Ureter (tissue), 1 donor: ENCODE measurements around the gene LAMA5. TPM values are rescaled to one million over a fixed set of nuclear protein-coding genes. Genes with fewer than 3 reads are reported as not detected.

Experiments used
- DNase-seq: peaks from one replicate; pipeline ENCODE4 v3.0.0-alpha.2; 2020; ENCODE audit warnings: low spot score
- total RNA-seq: library from RNA; stranded (reverse); gene quantifications from one replicate; pipeline ENCODE4 v1.2.4, GENCODE V29; 2023
- donor health status: DM: yes; HTN: yes; CAD: no.

LAMA5 gene, protein sequence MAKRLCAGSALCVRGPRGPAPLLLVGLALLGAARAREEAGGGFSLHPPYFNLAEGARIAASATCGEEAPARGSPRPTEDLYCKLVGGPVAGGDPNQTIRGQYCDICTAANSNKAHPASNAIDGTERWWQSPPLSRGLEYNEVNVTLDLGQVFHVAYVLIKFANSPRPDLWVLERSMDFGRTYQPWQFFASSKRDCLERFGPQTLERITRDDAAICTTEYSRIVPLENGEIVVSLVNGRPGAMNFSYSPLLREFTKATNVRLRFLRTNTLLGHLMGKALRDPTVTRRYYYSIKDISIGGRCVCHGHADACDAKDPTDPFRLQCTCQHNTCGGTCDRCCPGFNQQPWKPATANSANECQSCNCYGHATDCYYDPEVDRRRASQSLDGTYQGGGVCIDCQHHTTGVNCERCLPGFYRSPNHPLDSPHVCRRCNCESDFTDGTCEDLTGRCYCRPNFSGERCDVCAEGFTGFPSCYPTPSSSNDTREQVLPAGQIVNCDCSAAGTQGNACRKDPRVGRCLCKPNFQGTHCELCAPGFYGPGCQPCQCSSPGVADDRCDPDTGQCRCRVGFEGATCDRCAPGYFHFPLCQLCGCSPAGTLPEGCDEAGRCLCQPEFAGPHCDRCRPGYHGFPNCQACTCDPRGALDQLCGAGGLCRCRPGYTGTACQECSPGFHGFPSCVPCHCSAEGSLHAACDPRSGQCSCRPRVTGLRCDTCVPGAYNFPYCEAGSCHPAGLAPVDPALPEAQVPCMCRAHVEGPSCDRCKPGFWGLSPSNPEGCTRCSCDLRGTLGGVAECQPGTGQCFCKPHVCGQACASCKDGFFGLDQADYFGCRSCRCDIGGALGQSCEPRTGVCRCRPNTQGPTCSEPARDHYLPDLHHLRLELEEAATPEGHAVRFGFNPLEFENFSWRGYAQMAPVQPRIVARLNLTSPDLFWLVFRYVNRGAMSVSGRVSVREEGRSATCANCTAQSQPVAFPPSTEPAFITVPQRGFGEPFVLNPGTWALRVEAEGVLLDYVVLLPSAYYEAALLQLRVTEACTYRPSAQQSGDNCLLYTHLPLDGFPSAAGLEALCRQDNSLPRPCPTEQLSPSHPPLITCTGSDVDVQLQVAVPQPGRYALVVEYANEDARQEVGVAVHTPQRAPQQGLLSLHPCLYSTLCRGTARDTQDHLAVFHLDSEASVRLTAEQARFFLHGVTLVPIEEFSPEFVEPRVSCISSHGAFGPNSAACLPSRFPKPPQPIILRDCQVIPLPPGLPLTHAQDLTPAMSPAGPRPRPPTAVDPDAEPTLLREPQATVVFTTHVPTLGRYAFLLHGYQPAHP (N-terminal part only)
- 433 TPM for total RNA-seq

DNA sequence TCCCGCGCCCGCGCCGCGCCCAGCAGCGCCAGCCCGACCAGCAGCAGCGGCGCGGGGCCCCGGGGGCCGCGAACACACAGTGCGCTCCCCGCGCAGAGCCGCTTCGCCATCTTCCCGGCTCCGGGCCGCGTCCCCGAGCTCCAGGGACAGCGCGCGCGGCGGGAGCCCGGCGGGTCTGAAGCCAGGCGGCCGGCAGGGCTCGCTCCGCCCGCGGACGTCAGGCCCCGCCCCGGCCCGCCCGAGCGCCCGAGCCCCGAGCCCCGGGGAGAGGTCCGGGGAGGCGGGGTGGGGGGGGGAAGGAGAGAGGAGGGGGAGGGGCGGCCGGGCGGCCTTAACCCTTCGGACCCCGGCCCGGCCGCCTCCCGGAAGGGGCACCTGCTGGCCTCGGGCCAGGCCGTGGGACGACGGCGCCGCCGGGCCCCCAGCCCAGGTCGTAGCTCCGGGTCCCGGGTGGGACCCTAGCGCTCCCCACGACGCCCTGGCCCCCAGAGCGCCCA lies at the start of gene LAMA5:
Gene LAMA5 (minus strand): TSS at position 177 of the 497 bp plus-strand sequence. CDS start 67 bp downstream, at position 110.
- DNase-seq = no peak

DNA sequence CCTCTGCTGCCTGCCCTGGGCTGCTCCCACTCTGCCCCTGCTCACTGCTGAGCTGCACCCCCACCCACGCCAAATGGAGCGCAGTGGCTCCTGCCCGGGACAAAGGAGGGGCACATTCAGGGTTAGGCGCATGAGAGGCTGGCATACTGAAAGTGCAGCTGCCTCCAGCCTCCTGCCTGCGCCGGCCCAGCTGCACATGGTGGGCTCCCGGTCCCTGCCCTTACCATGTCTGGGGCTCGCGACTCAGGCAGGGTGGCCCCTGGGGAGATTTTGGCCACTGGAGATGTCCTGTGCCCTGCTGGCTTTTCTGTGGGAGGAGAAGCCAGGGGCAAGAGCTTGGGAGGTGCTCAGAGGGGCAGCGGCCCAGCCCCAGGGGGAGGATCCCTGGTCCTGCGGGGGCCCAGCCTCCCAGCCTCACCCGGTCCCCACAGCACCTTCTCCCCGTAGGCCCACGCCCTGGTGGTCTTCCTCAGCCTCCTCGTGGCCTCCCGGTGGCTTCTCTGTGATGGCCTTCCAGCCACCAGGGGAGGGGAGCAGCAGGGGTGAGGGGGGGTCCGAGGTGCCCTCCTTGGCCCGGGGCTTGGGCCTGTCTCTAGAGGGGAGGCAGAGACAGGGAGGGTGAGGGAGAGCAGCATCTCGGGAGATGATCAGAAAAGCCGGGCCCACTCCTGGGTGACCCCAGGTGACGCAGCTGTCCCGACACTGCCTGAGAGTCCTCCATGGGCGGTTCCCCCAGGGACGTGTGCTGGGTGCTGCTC lies 48.4 kb upstream of the LAMA5 start:
- no peak for DNase-seq

DNA sequence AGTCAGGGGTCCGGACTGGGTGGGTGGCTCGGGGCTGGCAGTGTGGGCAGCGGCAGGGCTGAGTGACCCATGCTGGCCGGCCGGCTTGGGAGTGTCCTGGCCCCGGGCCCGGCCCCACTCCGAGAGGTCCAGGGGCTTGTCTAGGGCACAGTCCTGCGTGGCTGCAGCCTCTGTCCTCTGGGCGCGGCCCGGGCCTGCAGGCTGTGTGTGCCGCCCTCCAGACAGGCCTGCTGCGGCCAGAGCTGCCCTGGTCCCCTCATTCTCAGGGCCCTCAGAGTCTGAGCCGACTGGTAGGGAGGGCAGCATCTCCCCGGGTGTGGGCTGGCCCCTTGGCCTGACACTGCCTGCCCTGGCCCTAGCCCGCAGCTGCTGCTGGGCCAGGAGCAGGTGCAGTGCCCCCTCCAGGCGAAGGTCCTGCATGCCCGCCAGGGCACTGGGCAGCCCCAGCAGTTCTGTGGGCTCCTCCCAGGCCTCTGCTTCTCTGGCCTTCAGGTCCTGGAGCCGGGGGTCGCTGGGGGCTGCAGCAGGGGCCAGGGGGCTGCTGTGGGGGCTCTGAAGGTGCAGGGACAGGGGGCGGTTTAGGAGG lies 46.9 kb upstream of the LAMA5 start:
- DNase-seq = no peak

DNA sequence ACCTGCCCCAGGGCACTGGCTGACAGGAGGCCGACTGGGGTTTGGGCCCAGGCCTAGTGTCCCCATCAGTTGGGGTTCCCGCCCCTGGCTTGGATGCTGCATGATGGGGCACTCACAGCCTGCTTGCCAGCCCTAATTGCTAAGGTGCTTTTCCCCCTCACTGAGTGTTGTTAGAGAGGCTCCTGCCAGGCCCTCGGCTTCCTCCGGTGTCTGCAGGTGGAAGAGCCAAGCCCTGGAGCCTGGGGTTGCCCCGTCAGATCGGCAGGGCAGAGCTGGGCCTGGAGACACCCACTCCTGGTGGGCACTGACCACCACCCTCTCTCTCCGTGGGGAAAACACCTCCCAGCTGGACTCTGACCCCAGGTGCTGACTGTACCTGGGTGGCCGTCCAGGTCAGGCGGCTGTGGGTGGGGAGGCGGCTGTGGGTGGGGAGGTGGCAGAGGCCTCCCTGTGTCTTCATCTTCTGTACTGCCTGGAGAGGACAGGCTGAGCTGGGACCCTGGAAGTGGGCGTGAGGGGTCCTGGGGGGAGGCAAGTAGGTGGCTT lies 46.0 kb upstream of the LAMA5 start:
- no peak for DNase-seq

DNA sequence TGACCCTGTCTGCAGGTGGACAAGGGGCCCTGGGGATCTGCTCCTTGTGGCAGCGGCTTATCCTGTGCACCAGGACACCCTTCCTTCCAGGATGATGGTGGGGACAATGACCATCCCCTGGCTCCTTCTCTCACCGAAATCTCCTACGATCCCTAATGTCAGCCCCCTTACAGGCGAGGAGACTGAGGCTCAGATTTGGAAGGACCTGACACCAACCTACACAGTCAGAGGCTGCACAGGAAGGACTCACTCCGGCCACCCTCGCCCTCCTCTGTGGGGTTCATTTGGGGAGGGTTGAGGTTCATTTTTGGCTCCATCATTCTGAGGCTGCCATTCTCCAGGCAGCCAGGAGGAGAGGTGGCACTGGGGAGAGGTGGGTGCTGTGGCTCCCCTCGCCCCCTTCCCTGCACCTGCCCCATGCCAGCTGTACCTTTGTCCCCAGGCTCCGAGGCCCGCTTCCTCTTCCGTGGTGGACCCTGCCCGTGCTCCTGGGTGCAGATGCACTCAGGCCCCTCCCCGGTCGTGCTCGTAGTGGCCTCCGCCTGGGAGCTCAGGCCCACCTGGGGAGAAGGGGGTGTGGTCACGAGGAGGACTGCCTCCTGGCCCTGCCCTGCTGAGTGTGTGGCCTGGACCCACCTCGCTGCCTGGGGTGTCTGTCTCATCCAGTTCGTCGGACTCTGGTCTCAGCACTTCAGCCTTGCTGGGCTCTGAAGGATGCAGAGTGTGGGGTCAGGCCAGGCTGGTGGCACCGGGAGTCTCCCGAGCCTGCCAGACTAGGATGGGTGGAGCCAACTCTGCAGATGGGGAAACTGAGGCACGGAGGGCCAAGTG lies 45.3 kb upstream of the LAMA5 start:
- DNase-seq = no peak

DNA sequence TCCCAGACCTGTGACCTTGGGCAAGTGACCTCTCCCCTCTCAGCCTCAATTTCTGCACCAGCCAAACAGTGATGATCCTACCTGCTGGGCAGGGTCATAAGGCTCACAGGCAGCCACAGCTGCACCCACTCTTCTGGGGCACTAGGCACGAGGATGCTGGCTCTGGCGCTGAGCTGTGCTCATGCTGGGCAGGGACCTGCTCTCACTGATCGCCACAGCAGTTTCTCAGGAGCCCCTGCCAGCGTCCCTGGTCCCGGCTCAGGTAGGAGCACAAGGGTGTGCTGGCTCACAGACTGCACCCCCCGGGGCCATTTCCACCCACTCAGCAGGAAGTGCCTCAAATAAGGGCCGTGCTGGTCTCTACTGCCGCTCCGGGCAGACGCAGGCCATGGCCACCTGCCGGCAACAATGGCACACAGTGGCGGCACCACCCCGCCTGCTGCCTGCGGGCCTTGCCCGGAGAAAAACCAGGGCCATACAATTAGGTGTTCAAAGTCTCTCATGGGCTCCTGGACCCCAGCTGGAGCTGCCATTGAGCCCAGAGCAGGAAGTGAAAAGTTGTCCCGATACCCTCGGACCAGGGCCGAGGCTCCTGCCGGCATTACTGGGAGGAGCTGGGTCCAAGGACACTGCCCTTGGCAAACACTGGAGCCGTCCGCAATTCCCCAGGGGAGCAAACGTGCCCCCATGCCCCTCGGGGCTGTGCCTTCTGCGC lies 44.5 kb upstream of the LAMA5 start:
- DNase-seq = no peak

DNA sequence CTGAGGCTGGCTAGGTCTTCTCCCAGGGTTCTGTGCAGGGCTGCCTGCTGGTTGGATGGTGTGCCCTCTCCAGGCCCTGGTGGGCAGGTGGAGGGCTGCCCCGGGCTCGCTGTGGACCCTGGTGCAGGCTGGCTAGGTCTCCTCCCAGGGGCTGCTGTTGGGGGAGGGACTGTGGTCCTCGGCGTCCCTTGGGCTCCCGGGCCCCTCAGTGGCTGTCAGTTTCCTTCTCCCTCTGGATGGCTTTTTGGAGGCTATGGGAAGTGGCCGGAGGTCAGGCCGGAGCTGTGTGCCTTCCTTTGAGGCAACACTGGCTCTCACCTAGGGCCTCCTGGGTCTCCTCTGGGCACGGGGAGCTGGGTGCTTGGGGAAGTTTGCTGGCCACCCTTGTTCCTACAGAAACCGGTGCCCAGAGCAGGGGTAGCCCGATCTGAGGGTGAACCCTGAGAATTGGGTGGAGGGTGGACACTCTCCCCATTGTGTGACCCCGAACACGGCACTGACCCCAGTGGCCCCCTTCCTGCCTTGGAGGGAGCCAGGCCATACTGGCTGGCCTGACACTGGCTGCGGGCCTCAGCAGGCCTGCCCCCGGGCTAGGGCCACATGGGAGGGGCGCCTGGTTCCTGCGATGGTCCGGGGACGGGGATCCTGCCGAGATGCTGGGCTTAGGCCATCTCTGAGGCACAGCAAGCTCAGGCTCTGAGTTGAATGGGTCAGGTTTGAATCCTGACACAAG lies 43.8 kb upstream of the LAMA5 start:
- no peak for DNase-seq

DNA sequence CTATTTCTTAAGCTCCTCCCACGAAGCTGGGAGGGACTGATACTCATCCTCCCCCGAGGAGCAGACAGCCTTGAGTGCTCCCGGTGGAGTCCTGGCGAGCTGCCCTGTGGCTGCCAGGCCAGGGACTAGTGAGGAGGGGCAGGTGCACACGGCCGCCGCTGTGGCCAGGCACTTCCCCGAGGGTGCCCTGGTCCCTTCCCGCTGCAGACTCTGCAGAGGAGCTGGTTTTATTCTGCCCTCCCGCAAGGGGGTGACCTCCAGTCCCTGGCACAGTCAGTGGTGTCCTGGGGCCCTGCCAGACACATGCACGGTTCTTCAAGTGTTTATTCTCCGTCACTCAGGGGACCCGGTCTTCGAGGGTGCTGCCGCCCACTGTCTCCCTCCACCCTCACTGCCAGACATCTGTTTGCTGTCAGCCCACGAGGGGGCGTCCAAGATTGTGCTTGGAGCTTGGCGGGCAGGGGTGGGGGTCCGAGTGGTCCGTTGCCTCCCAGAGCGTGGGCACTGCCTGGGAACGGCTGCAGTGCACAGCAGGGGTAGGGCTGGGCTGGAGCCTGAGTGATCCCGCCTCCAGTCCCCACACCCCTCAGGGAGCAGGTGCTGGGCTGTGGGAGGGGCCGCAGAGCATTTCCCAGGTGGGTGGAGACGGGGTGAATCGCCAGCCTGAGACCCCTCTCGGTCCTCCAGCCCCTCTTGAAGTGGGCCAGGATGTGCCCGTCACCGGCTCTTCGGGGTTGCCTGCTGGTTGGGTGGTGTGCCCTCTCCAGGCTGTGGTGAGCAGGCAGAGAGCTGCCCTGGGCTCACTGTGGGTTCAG lies 43.0 kb upstream of the LAMA5 start:
- peak; percentile 68 for DNase-seq

DNA sequence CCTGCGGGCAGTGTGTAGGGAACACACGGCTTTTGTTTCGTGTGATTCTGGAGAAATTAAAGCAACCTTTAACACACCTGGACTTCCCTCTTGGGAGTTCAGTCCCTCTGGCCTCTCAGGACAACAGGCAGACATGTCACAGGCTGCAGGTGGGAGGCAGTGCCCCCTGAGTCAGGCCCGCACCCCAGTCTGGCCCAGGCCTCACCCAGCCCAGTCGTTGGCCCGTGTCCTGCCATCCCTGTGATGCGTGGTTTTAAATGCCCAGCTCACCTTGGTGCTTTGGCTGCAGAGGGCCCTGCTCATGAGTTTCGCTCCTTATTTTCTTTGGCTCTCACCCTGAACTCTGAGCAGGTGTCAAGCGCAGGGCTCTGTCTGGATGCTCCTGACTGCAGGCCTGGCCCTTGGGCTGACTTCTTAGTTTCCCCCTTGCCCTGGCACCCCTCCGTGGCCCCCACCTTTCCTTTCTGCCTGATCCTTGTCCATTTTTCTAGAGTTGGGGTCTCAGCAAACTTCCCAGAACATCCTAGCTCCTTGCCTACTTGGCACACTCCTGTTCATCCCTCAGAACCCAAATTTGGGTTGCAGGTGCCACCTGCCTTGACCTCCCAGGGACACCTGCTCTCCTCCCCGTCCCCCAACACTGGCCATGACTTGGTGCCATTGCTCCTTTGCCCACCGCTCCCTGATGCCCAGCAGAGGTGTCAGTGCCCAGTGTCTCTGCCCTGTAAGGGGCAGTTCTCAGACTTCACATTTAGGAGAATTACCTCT lies 42.2 kb upstream of the LAMA5 start:
- DNase-seq = no peak

DNA sequence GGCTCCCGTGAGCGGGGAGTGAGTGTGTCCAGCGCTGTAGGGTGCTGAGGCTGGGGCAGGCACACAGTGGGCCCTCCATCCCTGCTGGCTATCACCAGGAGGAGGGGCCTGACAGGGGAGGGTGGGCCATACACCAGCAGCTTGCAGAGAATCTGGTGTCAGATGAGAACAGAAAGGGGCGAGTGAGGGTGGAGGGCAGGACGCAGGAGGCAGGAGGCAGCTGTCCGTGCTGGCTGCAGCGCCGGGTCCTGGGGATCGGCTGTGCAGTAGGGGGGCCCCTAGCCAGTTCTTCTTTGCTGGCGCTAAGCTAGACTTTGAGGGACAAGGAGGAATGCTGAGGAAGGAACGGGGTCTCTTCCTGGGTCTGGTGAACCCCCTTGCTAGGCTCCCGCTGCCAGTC lies 41.5 kb upstream of the LAMA5 start:
- DNase-seq = no peak

DNA sequence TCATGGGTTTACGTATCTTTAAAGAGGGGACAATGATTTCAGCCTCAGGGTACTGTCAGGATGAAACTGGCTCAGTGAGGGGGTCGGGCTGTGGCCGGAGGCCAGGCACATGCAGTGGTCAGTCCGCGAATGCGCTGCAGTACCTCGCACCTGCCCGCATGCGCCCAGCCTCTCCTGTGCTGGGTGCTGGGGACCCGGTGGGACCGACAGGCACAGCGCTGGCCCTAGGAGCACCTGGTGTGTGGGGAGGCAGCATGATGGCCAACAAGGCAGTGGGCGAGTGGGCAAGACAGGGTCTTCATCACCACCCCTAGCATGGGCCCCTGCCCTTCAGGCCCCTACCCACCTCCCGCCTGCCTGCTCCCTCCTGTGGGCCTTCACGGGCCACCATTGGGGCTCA lies 40.9 kb upstream of the LAMA5 start:
- no peak for DNase-seq

DNA sequence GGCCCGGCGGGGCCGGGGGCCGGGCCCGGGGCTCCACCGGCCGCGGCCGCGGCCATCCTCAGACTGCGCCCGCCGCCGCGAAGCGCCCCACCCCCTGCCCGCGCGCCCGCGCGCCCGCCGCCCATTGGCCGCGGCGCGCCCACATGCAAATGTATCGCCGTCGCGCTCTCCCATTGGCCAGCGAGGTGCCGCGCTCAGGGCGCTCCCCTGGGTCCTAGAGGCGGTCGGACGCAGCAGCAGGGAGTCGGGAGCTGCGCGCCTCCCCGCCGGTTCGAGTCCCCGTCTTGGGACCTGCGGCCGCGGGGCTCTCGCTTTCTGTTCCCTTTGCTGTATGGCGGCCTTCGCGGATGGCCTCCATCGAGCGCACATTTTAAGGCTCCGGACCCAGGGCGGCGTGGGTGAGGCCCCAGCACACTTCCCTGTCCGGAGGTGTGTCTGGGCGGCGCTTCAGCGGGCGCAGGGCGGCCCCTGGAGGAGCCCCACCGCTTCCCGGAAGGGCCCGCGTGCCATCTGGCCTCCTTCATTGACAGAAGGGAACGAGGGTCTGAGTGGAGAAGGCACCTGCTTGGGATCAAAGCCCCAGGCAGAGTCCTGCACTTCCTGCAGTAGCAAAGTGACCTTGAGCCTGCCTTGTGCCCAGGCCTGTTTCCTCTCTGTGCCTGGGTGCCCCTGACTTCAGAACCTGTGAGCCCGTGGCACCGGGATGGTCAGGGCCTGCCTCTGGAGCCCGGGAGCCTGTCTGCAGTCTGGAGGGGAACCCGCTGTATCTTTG lies 40.3 kb upstream of the LAMA5 start, which contains the start of gene CABLES2:
Gene CABLES2 (minus strand): TSS at position 65 of the 772 bp plus-strand sequence. CDS start 9 bp downstream, at position 56.
- peak; percentile 92 for DNase-seq

DNA sequence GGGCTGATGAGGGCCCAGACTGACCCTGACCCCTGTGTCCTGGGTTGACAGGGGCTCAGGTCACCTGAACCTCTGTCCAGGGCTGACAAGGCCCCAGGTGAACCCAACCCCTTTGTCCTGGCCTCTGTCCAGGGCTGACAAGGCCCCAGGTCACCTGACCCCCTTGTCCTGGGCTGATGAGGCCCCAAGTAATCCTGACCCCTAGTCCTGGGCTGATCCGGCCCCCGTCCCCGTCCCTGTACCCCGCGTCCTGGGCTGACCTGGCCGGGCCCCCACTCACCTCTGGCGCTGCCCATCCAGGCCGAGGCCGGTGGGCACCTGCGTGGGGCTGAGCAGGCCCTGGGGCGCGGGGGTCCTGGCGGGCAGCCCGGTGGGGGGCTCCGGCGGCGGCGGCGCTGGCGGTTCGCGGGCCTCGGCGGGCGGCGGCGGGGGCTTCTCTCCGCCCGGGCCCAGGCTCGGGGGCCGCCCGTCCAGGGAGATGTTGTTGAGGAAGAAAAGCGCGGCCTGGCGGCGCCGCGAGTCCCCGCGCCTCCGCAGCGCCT lies 39.6 kb upstream of the LAMA5 start:
- no peak for DNase-seq

DNA sequence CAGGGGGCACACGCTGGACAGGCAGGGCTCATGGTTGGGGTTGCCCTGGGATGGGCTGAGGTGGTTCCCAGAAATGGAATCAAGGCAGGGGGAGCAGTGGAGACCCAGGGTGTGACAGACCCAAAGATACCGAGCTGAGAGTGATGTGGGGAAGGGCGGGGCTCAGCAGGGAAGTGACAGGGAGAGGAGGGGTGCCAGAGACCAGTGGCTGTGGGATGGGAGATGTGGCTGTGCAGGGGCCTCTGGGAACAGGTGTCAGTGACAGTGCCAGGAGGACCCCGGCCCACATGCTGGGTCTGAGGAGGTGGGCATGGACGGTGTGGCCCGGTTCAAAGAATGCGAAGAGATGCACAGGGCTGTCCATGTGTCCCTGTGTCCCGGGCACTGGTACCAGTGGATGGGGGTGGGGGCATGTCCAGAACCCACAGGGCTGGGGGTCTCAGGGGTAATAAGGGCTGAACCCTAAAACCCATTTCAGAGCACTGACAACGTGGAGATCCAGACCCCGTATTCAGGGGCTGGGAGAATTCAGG lies 38.9 kb upstream of the LAMA5 start:
- no peak for DNase-seq
